Measurements from ENCODE around the gene PTPN3.

The PTPN3 gene

DNA sequence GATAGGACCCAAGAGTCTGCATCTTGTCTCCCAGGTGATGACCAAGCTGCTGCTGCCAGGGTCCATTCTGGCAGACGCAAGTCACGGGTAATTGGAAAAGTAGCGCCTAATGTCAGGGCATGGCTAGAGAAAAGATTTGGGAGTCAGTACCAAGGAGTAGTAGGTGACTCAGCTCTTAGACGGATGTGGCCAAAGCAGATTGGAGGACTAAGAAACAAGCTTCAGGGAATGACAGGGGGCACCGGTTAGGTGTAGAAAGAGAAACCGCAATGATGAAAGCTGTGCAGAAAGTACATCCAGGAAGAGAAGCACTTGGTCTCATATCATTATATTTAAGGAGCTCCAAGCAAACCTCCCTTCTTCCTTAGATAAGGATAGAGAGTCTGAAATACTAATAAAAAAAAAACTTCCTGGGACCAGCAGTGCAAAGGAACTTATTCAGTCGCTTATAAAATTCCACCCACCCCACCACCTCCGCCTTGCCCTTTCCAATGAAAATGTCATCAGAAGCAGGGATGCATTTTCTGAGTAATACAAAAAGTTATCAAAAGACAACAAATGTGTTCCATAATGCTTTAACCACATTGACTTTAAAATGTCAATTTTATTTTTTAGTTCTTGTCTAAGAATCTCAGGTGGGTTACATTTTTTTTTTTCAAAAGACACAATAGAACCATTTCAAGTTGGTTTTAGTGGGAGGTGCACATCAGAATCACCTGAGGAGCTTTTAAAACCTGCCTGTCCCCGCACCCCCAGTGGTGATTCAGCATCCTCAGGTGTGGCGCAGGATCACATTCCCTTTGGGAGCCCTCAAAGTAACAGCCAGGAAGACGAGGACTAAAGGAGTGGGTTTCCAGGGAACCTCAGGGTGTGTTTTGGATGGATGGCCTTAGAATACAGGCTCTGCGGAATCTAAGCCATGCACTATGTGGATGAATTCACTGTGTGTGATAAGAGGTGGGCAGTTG is 31.2 kb downstream of the PTPN3 start:
- TF ChIP-seq TAF1 (IDR thresholded peaks at IDR 0.05; ENCODE audit: borderline replicate concordance, insufficient read depth, low read length) (no peak), SIN3A (IDR thresholded peaks at IDR 0.05; ENCODE audit: borderline replicate concordance, insufficient read depth, low read length) (no peak), POLR2AphosphoS5 (IDR thresholded peaks at IDR 0.05; ENCODE audit: low read depth, low read length) (no peak), FOXP2 (optimal IDR thresholded peaks at IDR 0.05; ENCODE audit: borderline replicate concordance, extremely low read depth, extremely low read length, insufficient read depth) (no peak), REST (IDR thresholded peaks at IDR 0.05; ENCODE audit: insufficient read depth in 1 of 2, low read depth in 2 of 2, low read length in 2 of 2) (no peak)

- TF ChIP-seq FOXP2 (optimal IDR thresholded peaks at IDR 0.05; ENCODE audit: borderline replicate concordance, extremely low read depth, extremely low read length, insufficient read depth): no peak
- no peak for TF ChIP-seq TAF1 (IDR thresholded peaks at IDR 0.05; ENCODE audit: borderline replicate concordance, insufficient read depth, low read length)
- no peak for TF ChIP-seq SIN3A (IDR thresholded peaks at IDR 0.05; ENCODE audit: borderline replicate concordance, insufficient read depth, low read length)
- TF ChIP-seq REST (IDR thresholded peaks at IDR 0.05; ENCODE audit: insufficient read depth in 1 of 2, low read depth in 2 of 2, low read length in 2 of 2): no peak
Observed at GRCh38 chr9:109463924-109464625, 34.0 kb downstream of the PTPN3 start.

GRCh38 chr9:109460576-109460975 is 37.5 kb downstream of the PTPN3 start:
- TF ChIP-seq TAF1 (IDR thresholded peaks at IDR 0.05; ENCODE audit: borderline replicate concordance, insufficient read depth, low read length): no peak
- TF ChIP-seq REST (IDR thresholded peaks at IDR 0.05; ENCODE audit: insufficient read depth in 1 of 2, low read depth in 2 of 2, low read length in 2 of 2): no peak
- no peak for TF ChIP-seq POLR2AphosphoS5 (IDR thresholded peaks at IDR 0.05; ENCODE audit: low read depth, low read length)
- TF ChIP-seq FOXP2 (optimal IDR thresholded peaks at IDR 0.05; ENCODE audit: borderline replicate concordance, extremely low read depth, extremely low read length, insufficient read depth): no peak
- TF ChIP-seq SIN3A (IDR thresholded peaks at IDR 0.05; ENCODE audit: borderline replicate concordance, insufficient read depth, low read length): no peak

DNA sequence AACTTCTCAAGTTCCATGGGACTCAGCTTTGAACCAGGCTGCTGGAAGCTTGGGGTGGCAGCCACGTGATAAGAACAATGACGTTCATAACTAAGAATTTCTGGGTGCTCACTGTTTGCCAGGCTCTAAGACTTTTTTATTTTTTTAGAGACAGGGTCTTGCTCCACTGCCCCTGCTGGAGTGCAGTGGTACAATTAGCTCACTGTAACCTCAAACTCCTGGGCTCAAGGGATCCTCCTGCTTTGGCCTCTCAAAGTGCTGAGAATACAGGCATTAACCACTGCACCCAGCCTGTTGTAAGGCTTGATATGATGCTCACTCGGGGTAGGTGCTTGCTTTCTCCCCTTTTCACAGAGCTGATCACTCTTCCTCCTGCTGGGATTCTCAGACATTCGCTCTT is 38.7 kb downstream of the PTPN3 start:
- TF ChIP-seq REST (IDR thresholded peaks at IDR 0.05; ENCODE audit: insufficient read depth in 1 of 2, low read depth in 2 of 2, low read length in 2 of 2): no peak
- no peak for TF ChIP-seq TAF1 (IDR thresholded peaks at IDR 0.05; ENCODE audit: borderline replicate concordance, insufficient read depth, low read length)
- no peak for TF ChIP-seq FOXP2 (optimal IDR thresholded peaks at IDR 0.05; ENCODE audit: borderline replicate concordance, extremely low read depth, extremely low read length, insufficient read depth)
- no peak for TF ChIP-seq POLR2AphosphoS5 (IDR thresholded peaks at IDR 0.05; ENCODE audit: low read depth, low read length)
- no peak for TF ChIP-seq SIN3A (IDR thresholded peaks at IDR 0.05; ENCODE audit: borderline replicate concordance, insufficient read depth, low read length)
